Body of pancreas (tissue), 4 donors: Measurements from ENCODE around the gene CHODL. TPM values are rescaled to one million over a fixed set of nuclear protein-coding genes. Genes with fewer than 3 reads are reported as not detected.

Experiments used
- ATAC-seq: fragments of 150-250 bp; one replicate; pipeline ENCODE4 v1.9.1; 2016
- DNase-seq, 4 donors: peaks; one replicate each; pipeline ENCODE4 v3.0.0-alpha.2; 2019
- H3K27ac ChIP-seq, 4 donors: fragments of 200-600 bp; sonication (generic); 1 replicate in 3 of 4; 2 replicates in 1 of 4; pipeline versions ENCODE4 v1.5.1 to v1.6.1; 2016 to 2019; ENCODE audit warnings: mild to moderate bottlenecking in 1 of 4, mixed read lengths in 1 of 4, moderate library complexity in 1 of 4
- H3K27me3 ChIP-seq, 2 donors: fragments of 200-600 bp; sonication (generic); one replicate each; pipeline ENCODE4 v1.6.0; 2016; ENCODE audit warnings: mild to moderate bottlenecking in 1 of 2
- H3K36me3 ChIP-seq, 2 donors: fragments of 200-600 bp; sonication (generic); replicated peaks in 1 of 2; 2 replicates each; pipeline ENCODE4 v1.5.1; 2016; ENCODE audit warnings: low read depth in 2 of 2; ENCODE audit not compliant: insufficient read depth in 1 of 2
- H3K4me1 ChIP-seq: fragments of 200-600 bp; sonication (generic); one replicate; pipeline ENCODE4 v1.6.0; 2016
- H3K4me3 ChIP-seq, 2 donors: fragments of 200-600 bp; sonication (generic); 1 replicate in 1 of 2; 2 replicates in 1 of 2; pipeline ENCODE4 v1.5.1; 2016 to 2019
- H3K9me3 ChIP-seq, 3 donors: fragments of 200-600 bp; sonication (generic); 1 replicate in 2 of 3; 2 replicates in 1 of 3; pipeline ENCODE4 v1.5.1; 2016
- POLR2A ChIP-seq, 3 donors: fragments of 450-650 bp; IDR thresholded peaks; one replicate each; pipeline ENCODE4 v1.6.1; 2016; ENCODE audit warnings: antibody characterized with exemption in 3 of 3, mild to moderate bottlenecking in 2 of 3
- WGBS, 2 donors: methylation state at CpG; one replicate each; pipeline ENCODE4 v1.1.5; 2017; 5-methylcytosine and 5-hydroxymethylcytosine counted together
- intact Hi-C: fragments of 100-400 bp; cut with DNase I; formaldehyde crosslinking; loops from one replicate; pipeline ENCODE4 v1.15.1; 2023
- total RNA-seq, 2 donors: library from RNA; depleted of rRNA; stranded (reverse); fragments of >200 nt; gene quantifications; one replicate each; pipeline ENCODE4 v1.1.0, GENCODE V29; 2016
- TF ChIP-seq, protein P1 (sequence below), 7 experiments: fragments of 450-650 bp in 4 of 7; fragments of 200-600 bp in 3 of 7; sonication (generic) in 3 of 7; IDR thresholded peaks; one replicate each; pipeline ENCODE4 v1.5.1; 2016 to 2019; ENCODE audit warnings: antibody characterized with exemption in 7 of 7

CHODL gene
- total RNA-seq, 2 donors from 2014 or later, result 0.26 to 4.9 TPM

GRCh38 chr21:18249672-18250071 is 5.0 kb downstream of the CHODL start:
- no peaks in the 10 kb centered on the region for H3K9me3 ChIP-seq
- peaks cover 10% of the 10 kb centered on the region for H3K4me1 ChIP-seq
- no peaks in the 10 kb centered on the region for H3K27me3 ChIP-seq
- no peaks in the 10 kb centered on the region for H3K36me3 ChIP-seq
- no peak for TF ChIP-seq POLR2A (IDR thresholded peaks at IDR 0.05)
- TF ChIP-seq, protein P1, sequence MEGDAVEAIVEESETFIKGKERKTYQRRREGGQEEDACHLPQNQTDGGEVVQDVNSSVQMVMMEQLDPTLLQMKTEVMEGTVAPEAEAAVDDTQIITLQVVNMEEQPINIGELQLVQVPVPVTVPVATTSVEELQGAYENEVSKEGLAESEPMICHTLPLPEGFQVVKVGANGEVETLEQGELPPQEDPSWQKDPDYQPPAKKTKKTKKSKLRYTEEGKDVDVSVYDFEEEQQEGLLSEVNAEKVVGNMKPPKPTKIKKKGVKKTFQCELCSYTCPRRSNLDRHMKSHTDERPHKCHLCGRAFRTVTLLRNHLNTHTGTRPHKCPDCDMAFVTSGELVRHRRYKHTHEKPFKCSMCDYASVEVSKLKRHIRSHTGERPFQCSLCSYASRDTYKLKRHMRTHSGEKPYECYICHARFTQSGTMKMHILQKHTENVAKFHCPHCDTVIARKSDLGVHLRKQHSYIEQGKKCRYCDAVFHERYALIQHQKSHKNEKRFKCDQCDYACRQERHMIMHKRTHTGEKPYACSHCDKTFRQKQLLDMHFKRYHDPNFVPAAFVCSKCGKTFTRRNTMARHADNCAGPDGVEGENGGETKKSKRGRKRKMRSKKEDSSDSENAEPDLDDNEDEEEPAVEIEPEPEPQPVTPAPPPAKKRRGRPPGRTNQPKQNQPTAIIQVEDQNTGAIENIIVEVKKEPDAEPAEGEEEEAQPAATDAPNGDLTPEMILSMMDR (IDR thresholded peaks at IDR 0.05), result no peak
- intact Hi-C loops, result no loop called here
- no peak overlapping the region for H3K27ac ChIP-seq
- WGBS, 2 donors, result 46 to 49% methylated on average over 2 of the region's 2 CpGs
- ATAC-seq, result no peak
- H3K4me3 ChIP-seq, result no peak overlapping the region
- DNase-seq, result no peak

GRCh38 chr21:18251065-18251464 is 6.4 kb downstream of the CHODL start:
- no peaks in the 10 kb centered on the region for H3K9me3 ChIP-seq
- no peak overlapping the region for H3K4me3 ChIP-seq
- no peaks in the 10 kb centered on the region for H3K36me3 ChIP-seq
- no peak for DNase-seq
- TF ChIP-seq, protein P1 (IDR thresholded peaks at IDR 0.05), result no peak
- TF ChIP-seq POLR2A (IDR thresholded peaks at IDR 0.05), result no peak
- no peak overlapping the region for H3K27ac ChIP-seq
- intact Hi-C loops, result no loop called here
- no peak for ATAC-seq
- no peaks in the 10 kb centered on the region for H3K4me1 ChIP-seq
- no peaks in the 10 kb centered on the region for H3K27me3 ChIP-seq

GRCh38 chr21:18252256-18252655 is 7.6 kb downstream of the CHODL start:
- 50 to 55% methylated on average over 4 of the region's 4 CpGs for WGBS, 2 donors

DNA sequence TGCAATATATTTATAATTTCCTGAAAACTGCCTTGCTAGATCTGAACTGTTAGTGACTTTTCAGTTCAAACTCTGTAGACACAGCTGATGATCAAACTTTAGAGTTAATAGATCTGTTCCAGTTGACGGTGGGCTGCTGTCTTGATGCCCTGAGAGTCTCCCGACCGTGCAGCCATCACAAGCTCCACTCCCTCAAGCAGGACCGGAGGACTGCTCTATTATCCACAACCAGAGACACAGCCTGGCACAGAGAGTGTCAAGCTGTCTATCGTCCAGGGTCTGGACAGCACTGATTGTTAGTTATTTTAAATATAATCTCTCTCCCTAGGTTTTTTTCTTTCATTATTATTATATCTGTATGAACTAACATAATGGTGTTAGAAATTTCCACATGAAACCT is 8.0 kb downstream of the CHODL start:
- 43 to 49% methylated on average over 5 of the region's 5 CpGs for WGBS, 2 donors
- H3K27ac ChIP-seq, result no peak overlapping the region
- H3K27me3 ChIP-seq, result no peaks in the 10 kb centered on the region
- no peaks in the 10 kb centered on the region for H3K36me3 ChIP-seq
- ATAC-seq (no peak), DNase-seq (no peak)
- TF ChIP-seq, protein P1 (IDR thresholded peaks at IDR 0.05), result no peak
- TF ChIP-seq POLR2A (IDR thresholded peaks at IDR 0.05), result no peak
- no peaks in the 10 kb centered on the region for H3K9me3 ChIP-seq
- intact Hi-C loops, result no loop called here
- H3K4me3 ChIP-seq, result no peak overlapping the region
- H3K4me1 ChIP-seq, result no peaks in the 10 kb centered on the region

More at GRCh38 chr21:18252256-18252655, 7.6 kb downstream of the CHODL start:
- H3K4me3 ChIP-seq, result no peak overlapping the region
- H3K9me3 ChIP-seq, result no peaks in the 10 kb centered on the region
- no peaks in the 10 kb centered on the region for H3K4me1 ChIP-seq
- ATAC-seq, result no peak
- intact Hi-C loops, result no loop called here
- no peak for DNase-seq
- no peak overlapping the region for H3K27ac ChIP-seq
- H3K27me3 ChIP-seq, result no peaks in the 10 kb centered on the region
- TF ChIP-seq POLR2A (IDR thresholded peaks at IDR 0.05), result no peak
- TF ChIP-seq, protein P1 (IDR thresholded peaks at IDR 0.05), result no peak
- H3K36me3 ChIP-seq, result no peaks in the 10 kb centered on the region

DNA sequence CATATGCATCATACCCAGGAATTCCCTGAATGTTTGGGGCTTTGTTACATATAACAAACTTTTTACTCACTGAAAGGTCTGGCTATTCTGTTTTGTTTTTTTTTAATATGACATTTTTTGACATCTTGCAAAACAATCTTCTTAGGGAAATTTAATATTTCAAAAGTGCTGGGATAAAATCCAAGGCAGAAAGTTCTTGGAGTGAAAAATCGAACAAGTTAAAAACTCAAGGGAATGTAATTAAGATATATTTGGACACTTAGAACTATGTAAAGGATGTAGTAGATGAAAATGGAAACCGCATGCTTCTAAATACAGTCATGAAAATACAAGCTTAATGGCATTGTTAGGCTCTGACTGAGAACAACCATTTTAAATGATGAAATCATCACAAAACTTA is 8.6 kb downstream of the CHODL start:
- Histone ChIP-seq H3K4me3 (no peak overlapping the region), H3K27ac (no peak overlapping the region), H3K27me3 (no peaks in the 10 kb centered on the region), H3K36me3 (no peaks in the 10 kb centered on the region), H3K9me3 (no peaks in the 10 kb centered on the region), H3K4me1 (no peaks in the 10 kb centered on the region)
- WGBS, 2 donors, result 58% methylated on average over 2 of the region's 2 CpGs
- no peak for ATAC-seq
- DNase-seq, result no peak
- no peak for TF ChIP-seq POLR2A (IDR thresholded peaks at IDR 0.05)
- TF ChIP-seq, protein P1 (IDR thresholded peaks at IDR 0.05), result no peak
- intact Hi-C loops, result no loop called here
